SK-N-DZ (cell line): Measurements from ENCODE around the gene CPAMD8. TPM values are rescaled to one million over a fixed set of nuclear protein-coding genes. Genes with fewer than 3 reads are reported as not detected.

Source experiments
- DNase-seq: peaks from one replicate; pipeline ENCODE4 v3.0.0-alpha.2; 2015; ENCODE audit warnings: low spot score
- polyA plus RNA-seq, 2 experiments: library from polyadenylated mRNA; depleted of rRNA; stranded (reverse); fragments of >200 nt; gene quantifications; 2 replicates each; pipeline ENCODE4 v1.2.3, GENCODE V29; 2014

CPAMD8 gene
- polyA plus RNA-seq (2014; cell fraction: cytosol; rRNA removed) = 0.96 and 1.0 TPM in 2 replicates
- 0.84 and 2.3 TPM in 2 replicates for polyA plus RNA-seq (2014; cell fraction: nucleus; rRNA removed)

GRCh38 chr19:17026706-17027534 is at the start of gene CPAMD8:
Gene CPAMD8, minus strand, starts transcription at chr19:17026810. Its CDS starts 168 bp downstream, at chr19:17026642.
- DNase-seq = no peak

GRCh38 chr19:17075864-17076542 is 49.4 kb upstream of the CPAMD8 start:
- DNase-seq = peak; percentile 30

- peak; percentile 98 for DNase-seq
These were observed 48.6 kb upstream of the CPAMD8 start, which contains the start of the genes HAUS8 and MYO9B for GRCh38 chr19:17075035-17075863. Gene HAUS8, minus strand, starts transcription at chr19:17075452. Its CDS starts 30 bp downstream, at chr19:17075422. Gene MYO9B, plus strand, starts transcription at chr19:17075777. Its CDS starts 25,941 bp downstream, at chr19:17101718.

GRCh38 chr19:17074634-17075034 is 48.0 kb upstream of the CPAMD8 start:
- no peak for DNase-seq

GRCh38 chr19:17073869-17074633 is 47.4 kb upstream of the CPAMD8 start:
- DNase-seq = no peak

- DNase-seq = no peak
These were observed 44.3 kb upstream of the CPAMD8 start for GRCh38 chr19:17070912-17071311.

- no peak for DNase-seq
These were observed 43.8 kb upstream of the CPAMD8 start for GRCh38 chr19:17070421-17070820.

- DNase-seq = no peak
These were observed 42.6 kb upstream of the CPAMD8 start for GRCh38 chr19:17069193-17069592.

- no peak for DNase-seq
These were observed 36.8 kb upstream of the CPAMD8 start for GRCh38 chr19:17063428-17063827.

- DNase-seq = no peak
These were observed 35.1 kb upstream of the CPAMD8 start for GRCh38 chr19:17061691-17062090.

- no peak for DNase-seq
These were observed 34.6 kb upstream of the CPAMD8 start for GRCh38 chr19:17061205-17061604.

GRCh38 chr19:17060802-17061201 is 34.2 kb upstream of the CPAMD8 start:
- no peak for DNase-seq

- peak; percentile 41 for DNase-seq
These were observed 31.6 kb upstream of the CPAMD8 start for GRCh38 chr19:17058236-17058635.

- no peak for DNase-seq
These were observed 29.0 kb upstream of the CPAMD8 start for GRCh38 chr19:17055636-17056035.

GRCh38 chr19:17054746-17055145 is 28.1 kb upstream of the CPAMD8 start:
- DNase-seq = no peak

GRCh38 chr19:17052439-17052838 is 25.8 kb upstream of the CPAMD8 start:
- DNase-seq = no peak

GRCh38 chr19:17049711-17050280 is 23.2 kb upstream of the CPAMD8 start:
- DNase-seq = no peak

GRCh38 chr19:17048885-17049453 is 22.4 kb upstream of the CPAMD8 start:
- DNase-seq = no peak

- DNase-seq = no peak
These were observed 19.4 kb upstream of the CPAMD8 start for GRCh38 chr19:17045907-17046502.

GRCh38 chr19:17043744-17044143 is 17.1 kb upstream of the CPAMD8 start:
- no peak for DNase-seq
